Uterus (tissue), 2 donors: ENCODE measurements around the gene TAAR9.

Experiments
- CTCF ChIP-seq, 4 experiments: fragments of 200-600 bp in 2 of 4; fragments of 450-650 bp in 2 of 4; sonication (generic) in 2 of 4; IDR thresholded peaks; one replicate each; pipeline ENCODE4 v1.5.1; 2016 to 2019; ENCODE audit warnings: antibody characterized with exemption in 4 of 4, mild to moderate bottlenecking in 2 of 4, moderate library complexity in 1 of 4
- POLR2A ChIP-seq, 2 donors: fragments of 450-650 bp; IDR thresholded peaks; one replicate each; pipeline ENCODE4 v1.6.1; 2016; ENCODE audit warnings: antibody characterized with exemption in 2 of 2, mild to moderate bottlenecking in 1 of 2, moderate library complexity in 1 of 2

- TF ChIP-seq CTCF (IDR thresholded peaks at IDR 0.05) (peak; percentile 61 to 81 (median 69)), POLR2A (IDR thresholded peaks at IDR 0.05) (no peak)
These were observed 7.6 kb upstream of the TAAR9 start for GRCh38 chr6:132530293-132530974.
